Right cardiac atrium (tissue), 5 donors: ENCODE data around the gene ATP2B2. TPM values are rescaled to one million over a fixed set of nuclear protein-coding genes. Genes with fewer than 3 reads are reported as not detected.

Source experiments
- ATAC-seq, 2 donors: fragments of 200-7000 bp; cut with Tn5 transposase; one replicate each; pipeline versions ENCODE4 v1.8.0 to v1.9.1; 2020; ENCODE audit warnings: moderate library complexity in 2 of 2, mild to moderate bottlenecking in 1 of 2
- DNase-seq, 3 donors: peaks; one replicate each; pipeline ENCODE4 v3.0.0-alpha.2; 2020
- H3K27ac ChIP-seq: one replicate; pipeline ENCODE4 v1.5.1; 2013; ENCODE audit warnings: mild to moderate bottlenecking, low read length, control low read depth, moderate library complexity
- H3K27me3 ChIP-seq: one replicate; pipeline ENCODE4 v1.6.1; 2013; ENCODE audit not compliant: control insufficient read depth, insufficient read depth
- H3K4me1 ChIP-seq: one replicate; pipeline ENCODE4 v1.6.1; 2013; ENCODE audit warnings: low read length; ENCODE audit not compliant: control insufficient read depth, insufficient read depth
- H3K4me3 ChIP-seq: one replicate; pipeline ENCODE4 v1.5.1; 2013; ENCODE audit warnings: low read length, control low read depth
- H3K9me3 ChIP-seq: one replicate; pipeline ENCODE4 v1.6.1; 2013; ENCODE audit warnings: low read length; ENCODE audit not compliant: control insufficient read depth
- WGBS: extraction: QIAGEN DNeasy Blood & Tissue Kit; methylation state at CpG from one replicate; pipeline ENCODE4 v1.1.7; 2013; 5-methylcytosine and 5-hydroxymethylcytosine counted together
- intact Hi-C, 4 donors: fragments of 100-400 bp; cut with DNase I; formaldehyde crosslinking; loops; one replicate each; pipeline versions ENCODE4 v1.11.0 to v1.14.0; 2022 to 2023
- long read RNA-seq, 4 donors: library from polyadenylated mRNA; unstranded; transcript quantifications; one replicate each; pipeline ENCODE4 v2.0.0, GENCODE V29; 2020 to 2021
- polyA plus RNA-seq: library from polyadenylated mRNA; stranded (reverse); fragments of 200-250 nt; gene quantifications from one replicate; pipeline ENCODE4 v1.2.3, GENCODE V29; 2013
- total RNA-seq, 4 donors: library from RNA; stranded (reverse); fragmentation: NEBNext Ultra II Directional; extraction: Animal tissue kit (Norgen Biotek cat#: 25700); gene quantifications; one replicate each; pipeline ENCODE4 v1.2.1, GENCODE V29; 2021
- donor health status: healthy with polysubstance abuse.
- donor health status: DM: no; HTN: yes; CAD: no.
- donor health status: DM: no; HTN: no; CAD: no.
- donor health status: DM: no; HTN: yes; CAD: no; lungs with severe emphysema.
- donor health status: DM: yes; HTN: yes; CAD: no.

ATP2B2 gene
- total RNA-seq (under 1 TPM; 0.14 to 0.24 (median 0.17) TPM), polyA plus RNA-seq (0.36 TPM)
- long read RNA-seq, donor 1, partial matches to known transcripts, result 0 of 1 reads
- long read RNA-seq, donor 1, other reads (novel, unspliced or antisense), result 1 of 1 reads
- long read RNA-seq, donor 2, partial matches to known transcripts, result 0 of 1 reads
- long read RNA-seq, donor 2, other reads (novel, unspliced or antisense), result 1 of 1 reads
- long read RNA-seq, donor 3, partial matches to known transcripts, result 1 of 1 reads
- long read RNA-seq, donor 3, other reads (novel, unspliced or antisense), result 0 of 1 reads
- long read RNA-seq, donor 4, partial matches to known transcripts, result 0 of 1 reads
- long read RNA-seq, donor 4, other reads (novel, unspliced or antisense), result 1 of 1 reads

DNA sequence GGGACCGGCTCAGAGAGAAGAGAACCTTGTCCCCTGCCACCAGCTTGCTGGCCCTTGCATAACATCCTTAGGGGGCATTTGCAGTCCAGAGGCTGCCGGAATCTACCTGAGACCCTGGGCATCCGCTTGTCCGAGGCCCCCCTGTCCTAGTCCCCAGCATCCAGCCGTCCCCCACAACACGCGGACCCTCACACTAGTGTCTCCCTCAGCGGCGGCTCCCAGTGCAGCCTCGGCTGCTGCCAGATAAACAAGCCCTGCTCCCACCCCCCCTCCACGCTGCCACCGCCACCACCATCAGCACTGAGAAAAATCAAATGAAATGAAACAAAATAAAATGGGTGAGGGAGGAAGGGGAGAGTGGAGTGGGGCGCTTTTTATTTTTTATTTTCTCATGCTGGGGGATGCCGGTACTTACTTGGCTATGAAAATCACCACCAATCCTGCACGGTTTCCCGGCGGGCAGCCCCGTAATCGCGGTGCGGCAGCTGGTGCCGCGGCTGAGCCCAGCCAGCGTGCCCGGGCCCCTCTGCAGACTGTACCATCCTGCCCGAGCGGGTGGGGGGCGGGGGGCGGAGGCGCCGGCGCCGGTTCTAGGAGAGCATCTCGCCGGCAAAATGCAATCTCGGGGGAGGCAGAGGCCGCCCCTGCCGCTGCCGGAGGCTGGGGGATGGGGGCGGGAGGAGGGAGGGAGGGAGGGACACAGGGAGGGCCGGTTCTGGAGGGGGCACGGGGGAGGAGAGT is at the start of gene ATP2B2:
Gene ATP2B2 (minus strand): TSS at position 537 of the 741 bp plus-strand sequence. CDS start 56,043 bp downstream, outside the sequence.
- 3% methylated on average over 42 of the region's 42 CpGs for WGBS
- ATAC-seq (peak in 1 of 2 donors; percentile 36), DNase-seq (peak in 1 of 3 donors; percentile 45)
- Histone ChIP-seq H3K9me3 (no peaks in the 10 kb centered on the region), H3K4me3 (peak within 1 kb of the TSS; percentile 43), H3K27me3 (no peaks in the 10 kb centered on the region), H3K4me1 (no peaks in the 10 kb centered on the region), H3K27ac (no peak within 1 kb of the TSS)
- intact Hi-C loops, result no loop called here

GRCh38 chr3:10554746-10555145 is 49.4 kb upstream of the ATP2B2 start:
- intact Hi-C loops, result no loop called here
- DNase-seq (no peak), ATAC-seq (no peak)
- Histone ChIP-seq H3K4me1 (no peaks in the 10 kb centered on the region), H3K27me3 (no peaks in the 10 kb centered on the region), H3K4me3 (no peak overlapping the region), H3K27ac (no peak overlapping the region), H3K9me3 (no peaks in the 10 kb centered on the region)
- 88% methylated on average over 1 of the region's 1 CpG for WGBS

DNA sequence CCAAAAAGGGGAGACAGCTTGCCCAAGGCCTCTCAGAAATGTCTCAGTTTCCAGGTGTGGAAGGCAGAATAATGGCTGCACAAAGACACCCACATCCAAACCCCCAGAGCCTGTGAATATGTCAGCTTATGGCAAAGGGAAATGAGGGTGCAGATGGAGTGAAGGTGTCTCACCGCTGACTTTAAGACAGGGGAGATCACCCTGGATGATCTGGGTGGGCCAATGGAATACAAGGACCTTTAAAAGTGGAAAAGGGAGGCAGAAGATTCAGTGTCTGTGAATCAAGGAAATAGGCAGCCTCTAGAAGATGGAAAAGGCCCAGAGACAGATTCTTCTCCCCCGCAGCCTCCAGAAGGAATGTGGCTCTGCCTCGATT is 48.8 kb upstream of the ATP2B2 start:
- Histone ChIP-seq H3K9me3 (no peaks in the 10 kb centered on the region), H3K4me1 (no peaks in the 10 kb centered on the region), H3K27me3 (no peaks in the 10 kb centered on the region), H3K4me3 (no peak overlapping the region), H3K27ac (no peak overlapping the region)
- 83% methylated on average over 3 of the region's 3 CpGs for WGBS
- intact Hi-C loops, result no loop called here
- ATAC-seq (no peak), DNase-seq (no peak)

- DNase-seq (peak in 1 of 3 donors; percentile 23), ATAC-seq (peak; percentile 44 to 69)
- Histone ChIP-seq H3K27me3 (no peaks in the 10 kb centered on the region), H3K9me3 (no peaks in the 10 kb centered on the region), H3K4me1 (no peaks in the 10 kb centered on the region), H3K4me3 (no peak overlapping the region), H3K27ac (no peak overlapping the region)
- 30% methylated on average over 9 of the region's 9 CpGs for WGBS
- intact Hi-C loops, result no loop called here
Measured at GRCh38 chr3:10553591-10554235, 48.3 kb upstream of the ATP2B2 start.

DNA sequence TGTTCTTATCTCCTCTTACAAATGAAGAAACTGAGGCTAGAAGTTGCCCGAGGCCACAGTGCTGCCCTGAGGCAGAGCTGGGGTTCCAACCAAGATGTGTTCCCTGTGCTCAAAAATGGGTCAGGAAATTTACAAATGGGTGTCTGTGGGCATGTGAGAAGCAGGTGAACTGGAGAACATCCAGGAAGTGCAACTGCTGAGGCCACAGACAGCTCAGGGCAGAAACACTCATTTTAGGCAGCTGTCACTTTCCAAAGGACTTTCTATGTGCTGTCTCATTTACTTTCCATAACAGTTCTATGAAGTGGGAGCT is 47.2 kb upstream of the ATP2B2 start:
- 79% methylated on average over 1 of the region's 1 CpG for WGBS
- Histone ChIP-seq H3K27me3 (no peaks in the 10 kb centered on the region), H3K4me1 (no peaks in the 10 kb centered on the region), H3K9me3 (no peaks in the 10 kb centered on the region), H3K27ac (no peak overlapping the region), H3K4me3 (no peak overlapping the region)
- intact Hi-C loops, result no loop called here
- ATAC-seq (no peak), DNase-seq (no peak)

GRCh38 chr3:10551821-10552630 is 46.6 kb upstream of the ATP2B2 start:
- intact Hi-C loops, result no loop called here
- Histone ChIP-seq H3K27me3 (no peaks in the 10 kb centered on the region), H3K27ac (no peak overlapping the region), H3K9me3 (no peaks in the 10 kb centered on the region), H3K4me1 (no peaks in the 10 kb centered on the region), H3K4me3 (no peak overlapping the region)
- ATAC-seq, result peak; percentile 56 to 58
- 70% methylated on average over 19 of the region's 19 CpGs for WGBS
- DNase-seq, result peak; percentile 48 to 75 (median 72)

DNA sequence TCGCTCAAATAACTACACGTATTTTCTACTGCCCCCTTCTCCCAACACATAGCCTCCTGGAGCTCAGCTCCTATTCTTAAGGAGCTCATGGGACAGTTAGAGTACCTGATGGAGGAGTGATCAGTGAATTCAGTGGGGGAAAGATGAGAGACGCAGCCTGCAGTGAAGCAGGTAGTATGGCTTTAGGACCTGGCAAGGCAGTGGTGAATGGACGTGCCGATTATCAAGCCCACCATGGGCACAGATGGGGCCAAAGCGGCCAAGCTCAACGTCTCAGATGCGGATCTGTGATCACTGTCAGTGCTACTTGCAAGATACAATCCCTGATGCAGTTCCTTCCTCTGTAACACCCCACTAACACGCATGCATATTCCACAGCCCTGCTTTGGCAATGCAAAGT is 45.8 kb upstream of the ATP2B2 start:
- Histone ChIP-seq H3K27ac (no peak overlapping the region), H3K4me3 (no peak overlapping the region), H3K4me1 (no peaks in the 10 kb centered on the region), H3K9me3 (no peaks in the 10 kb centered on the region), H3K27me3 (no peaks in the 10 kb centered on the region)
- DNase-seq, result no peak
- intact Hi-C loops, result no loop called here
- 78% methylated on average over 9 of the region's 9 CpGs for WGBS
- ATAC-seq, result no peak

DNA sequence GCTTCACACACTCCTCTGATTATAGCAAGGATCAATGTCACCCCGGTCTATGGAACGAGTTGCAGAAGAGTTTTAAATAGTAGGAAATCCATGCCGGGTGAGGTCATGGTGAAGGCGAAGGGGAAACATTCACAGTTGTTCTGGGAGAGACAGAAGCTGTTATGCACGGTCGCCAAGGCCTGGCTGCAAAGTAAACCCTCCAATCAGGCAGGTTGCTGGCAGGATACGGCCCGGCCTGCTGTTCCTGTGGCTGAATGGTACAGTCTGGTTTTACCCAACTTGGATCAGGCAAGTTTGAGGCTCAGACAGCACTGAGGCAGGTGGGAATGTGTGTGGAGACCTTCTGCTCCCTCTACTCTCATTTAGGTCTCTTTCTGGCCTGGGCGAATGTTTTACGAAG is 45.3 kb upstream of the ATP2B2 start:
- ATAC-seq (peak in 1 of 2 donors; percentile 22), DNase-seq (no peak)
- Histone ChIP-seq H3K9me3 (no peaks in the 10 kb centered on the region), H3K27me3 (no peaks in the 10 kb centered on the region), H3K4me3 (no peak overlapping the region), H3K4me1 (no peaks in the 10 kb centered on the region), H3K27ac (no peak overlapping the region)
- intact Hi-C loops, result no loop called here
- WGBS, result 46% methylated on average over 10 of the region's 10 CpGs

GRCh38 chr3:10549617-10550230 is 44.3 kb upstream of the ATP2B2 start:
- Histone ChIP-seq H3K9me3 (no peaks in the 10 kb centered on the region), H3K27me3 (no peaks in the 10 kb centered on the region), H3K4me3 (no peak overlapping the region), H3K4me1 (no peaks in the 10 kb centered on the region), H3K27ac (no peak overlapping the region)
- intact Hi-C loops, result no loop called here
- 73% methylated on average over 2 of the region's 2 CpGs for WGBS
- ATAC-seq (no peak), DNase-seq (no peak)

GRCh38 chr3:10548992-10549391 is 43.6 kb upstream of the ATP2B2 start:
- intact Hi-C loops, result no loop called here
- Histone ChIP-seq H3K27ac (no peak overlapping the region), H3K9me3 (no peaks in the 10 kb centered on the region), H3K4me1 (no peaks in the 10 kb centered on the region), H3K27me3 (no peaks in the 10 kb centered on the region), H3K4me3 (no peak overlapping the region)
- DNase-seq, result no peak
- ATAC-seq, result no peak
